H1 (cell line): Measurements from ENCODE around the gene RNFT1.
"Not testable (repeated sequence)": the region's sequence is repeated elsewhere in the genome, so short reads cannot be mapped to it uniquely, and the experiment has no call there.

Experiments used
- EGR1 ChIP-seq: IDR thresholded peaks from 2 replicates; pipeline ENCODE4 v1.6.1; 2011; ENCODE audit warnings: low read depth, low read length, borderline replicate concordance
- SUZ12 ChIP-seq: fragments of 200-600 bp; sonication (generic); IDR thresholded peaks from 2 replicates; pipeline ENCODE4 v1.6.1; 2012; ENCODE audit warnings: mild to moderate bottlenecking, inconsistent platforms, low read length, moderate library complexity, mixed read lengths

DNA sequence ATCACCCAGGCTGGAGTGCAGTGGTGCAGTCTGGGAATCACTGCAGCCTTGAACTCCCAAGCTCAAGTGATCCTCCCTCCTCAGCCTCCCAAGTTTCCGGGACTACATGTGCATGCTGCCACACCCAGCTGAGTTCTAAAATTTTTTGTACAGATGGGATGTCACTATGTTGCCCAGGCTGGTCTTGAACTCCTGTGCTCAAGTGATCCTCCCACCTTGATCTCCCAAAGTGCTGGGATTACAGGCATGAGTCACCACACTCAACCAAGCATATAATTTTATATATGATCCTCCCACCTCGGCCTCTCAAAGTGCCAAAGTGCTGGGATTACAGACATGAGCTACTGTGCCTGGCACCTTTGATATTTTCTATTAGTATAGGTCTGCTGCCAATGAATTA, 7.2 kb upstream of the RNFT1 start:
- TF ChIP-seq EGR1, SUZ12: not testable (repeated sequence)
